Stomach (tissue), 4 donors: Measurements from ENCODE around the gene NFIC.

ENCODE experiments used
- POLR2A ChIP-seq, 4 donors: fragments of 450-650 bp; IDR thresholded peaks; one replicate each; pipeline ENCODE4 v1.6.1; 2016; ENCODE audit warnings: antibody characterized with exemption in 4 of 4, control low read depth in 2 of 4, mild to moderate bottlenecking in 1 of 4, moderate library complexity in 1 of 4
- POLR2AphosphoS5 ChIP-seq, 3 donors: sonication (generic); formaldehyde crosslinking; IDR thresholded peaks; one replicate each; pipeline ENCODE4 v1.6.1; 2016; ENCODE audit warnings: antibody characterized with exemption in 3 of 3
- TF ChIP-seq, protein P1 (sequence below), 7 experiments: fragments of 450-650 bp in 4 of 7; fragments of 200-600 bp in 3 of 7; sonication (generic) in 3 of 7; IDR thresholded peaks; one replicate each; pipeline ENCODE4 v1.5.1; 2016 to 2019; ENCODE audit warnings: antibody characterized with exemption in 7 of 7, control low read depth in 2 of 7, mild to moderate bottlenecking in 1 of 7

- TF ChIP-seq POLR2A (IDR thresholded peaks at IDR 0.05) = no peak
- TF ChIP-seq, protein P1, sequence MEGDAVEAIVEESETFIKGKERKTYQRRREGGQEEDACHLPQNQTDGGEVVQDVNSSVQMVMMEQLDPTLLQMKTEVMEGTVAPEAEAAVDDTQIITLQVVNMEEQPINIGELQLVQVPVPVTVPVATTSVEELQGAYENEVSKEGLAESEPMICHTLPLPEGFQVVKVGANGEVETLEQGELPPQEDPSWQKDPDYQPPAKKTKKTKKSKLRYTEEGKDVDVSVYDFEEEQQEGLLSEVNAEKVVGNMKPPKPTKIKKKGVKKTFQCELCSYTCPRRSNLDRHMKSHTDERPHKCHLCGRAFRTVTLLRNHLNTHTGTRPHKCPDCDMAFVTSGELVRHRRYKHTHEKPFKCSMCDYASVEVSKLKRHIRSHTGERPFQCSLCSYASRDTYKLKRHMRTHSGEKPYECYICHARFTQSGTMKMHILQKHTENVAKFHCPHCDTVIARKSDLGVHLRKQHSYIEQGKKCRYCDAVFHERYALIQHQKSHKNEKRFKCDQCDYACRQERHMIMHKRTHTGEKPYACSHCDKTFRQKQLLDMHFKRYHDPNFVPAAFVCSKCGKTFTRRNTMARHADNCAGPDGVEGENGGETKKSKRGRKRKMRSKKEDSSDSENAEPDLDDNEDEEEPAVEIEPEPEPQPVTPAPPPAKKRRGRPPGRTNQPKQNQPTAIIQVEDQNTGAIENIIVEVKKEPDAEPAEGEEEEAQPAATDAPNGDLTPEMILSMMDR (IDR thresholded peaks at IDR 0.05) = no peak
- TF ChIP-seq POLR2AphosphoS5 (IDR thresholded peaks at IDR 0.05) = no peak
Measured at GRCh38 chr19:3323658-3324057, 42.7 kb upstream of the NFIC start.
